ENCODE results near the gene APP.

DNA sequence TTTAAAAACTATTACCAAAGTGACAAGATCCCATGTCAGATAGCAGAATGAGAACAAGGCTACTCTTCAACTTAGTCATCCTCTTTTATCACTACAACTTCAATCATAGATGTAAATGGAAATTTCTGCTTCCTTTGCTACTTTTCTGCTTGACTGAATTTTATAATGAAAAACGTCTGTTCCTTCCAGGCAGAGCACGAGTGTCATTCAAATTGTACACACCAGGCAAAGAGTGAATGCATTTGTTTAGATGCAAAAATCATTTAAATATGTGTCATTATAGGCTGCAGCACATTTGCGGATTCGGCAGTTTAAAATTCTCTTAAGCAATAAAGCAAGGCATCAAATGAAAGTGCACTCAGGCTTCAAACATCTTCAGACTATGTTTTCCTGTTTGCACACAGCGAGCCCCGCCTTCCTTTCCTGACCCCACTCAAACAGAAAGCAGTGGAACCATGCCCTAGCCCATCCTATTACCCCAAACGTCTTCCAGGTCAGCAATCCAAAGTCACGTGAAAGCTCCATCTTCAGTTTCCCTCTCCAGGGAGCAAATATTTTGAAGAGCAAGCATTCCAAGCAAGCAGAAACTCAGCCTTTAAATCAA is 99.6 kb downstream of the APP start:
- TF ChIP-seq CTCF (conservative IDR thresholded peaks at IDR 0.05; ENCODE audit: low read length) (no peak), EZH2phosphoT487 (IDR thresholded peaks at IDR 0.05; ENCODE audit: borderline replicate concordance) (no peak)

Measured in Loucy (cell line).